ENCODE measurements around the gene CCDC148.

- no peak for TF ChIP-seq CTCF (IDR thresholded peaks at IDR 0.05)
- TF ChIP-seq MAZ (IDR thresholded peaks at IDR 0.05; ENCODE audit: borderline replicate concordance, low read depth, low read length): no peak
- no peak for TF ChIP-seq FOSB (CRISPR knock-in tag; IDR thresholded peaks at IDR 0.05)
- TF ChIP-seq POLR2A (IDR thresholded peaks at IDR 0.05; ENCODE audit: low read length): no peak
- TF ChIP-seq JUNB (IDR thresholded peaks at IDR 0.05): no peak
- TF ChIP-seq JUN (IDR thresholded peaks at IDR 0.05): no peak
- no peak for TF ChIP-seq PBX3 (IDR thresholded peaks at IDR 0.05)
- no peak for TF ChIP-seq MAX (IDR thresholded peaks at IDR 0.05)
- no peak for TF ChIP-seq USF2 (IDR thresholded peaks at IDR 0.05)
Observed at GRCh38 chr2:158481116-158481515, 24.6 kb upstream of the CCDC148 start.
